Activated T-cell treated with anti-CD3 and anti-CD28 coated beads for 24 hours (primary cell): Measurements from ENCODE around the gene TCAIM.
"Not testable (repeated sequence)": the region's sequence is repeated elsewhere in the genome, so short reads cannot be mapped to it uniquely, and the experiment has no call there.

Experiments used
- DNase-seq: peaks from one replicate; pipeline ENCODE4 v3.0.0-alpha.2; 2020; ENCODE audit warnings: low read depth

The TCAIM gene

GRCh38 chr3:44415421-44415820, 76.9 kb downstream of the TCAIM start:
- DNase-seq, result no peak

- DNase-seq, result no peak
Observed at GRCh38 chr3:44416031-44417030, 77.8 kb downstream of the TCAIM start.

- not testable (repeated sequence) for DNase-seq
Observed at GRCh38 chr3:44418118-44418517, 79.6 kb downstream of the TCAIM start.

- no peak for DNase-seq
Observed at GRCh38 chr3:44418549-44418948, 80.0 kb downstream of the TCAIM start.

- DNase-seq, result no peak
Observed at GRCh38 chr3:44419116-44419922, 80.8 kb downstream of the TCAIM start.

GRCh38 chr3:44419923-44420650, 81.5 kb downstream of the TCAIM start:
- DNase-seq, result no peak

- no peak for DNase-seq
Observed at GRCh38 chr3:44420676-44421075, 82.1 kb downstream of the TCAIM start.

- DNase-seq, result no peak
Observed at GRCh38 chr3:44421280-44421679, 82.7 kb downstream of the TCAIM start.

- DNase-seq, result no peak
Observed at GRCh38 chr3:44424758-44425157, 86.2 kb downstream of the TCAIM start.

- no peak for DNase-seq
Observed at GRCh38 chr3:44427683-44428082, 89.1 kb downstream of the TCAIM start.

GRCh38 chr3:44428910-44429309, 90.3 kb downstream of the TCAIM start:
- DNase-seq, result no peak

GRCh38 chr3:44429459-44429858, 90.9 kb downstream of the TCAIM start:
- DNase-seq, result no peak

GRCh38 chr3:44430466-44430865, 91.9 kb downstream of the TCAIM start:
- no peak for DNase-seq

- no peak for DNase-seq
Observed at GRCh38 chr3:44434834-44435510, 96.4 kb downstream of the TCAIM start.

GRCh38 chr3:44436181-44436580, 97.6 kb downstream of the TCAIM start:
- no peak for DNase-seq

- no peak for DNase-seq
Observed at GRCh38 chr3:44437800-44438199, 99.2 kb downstream of the TCAIM start.

GRCh38 chr3:44439499-44440295, 101.1 kb downstream of the TCAIM start:
- DNase-seq, result peak; percentile 56

- peak; percentile 2 for DNase-seq
Observed at GRCh38 chr3:44442596-44443309, 104.2 kb downstream of the TCAIM start.

GRCh38 chr3:44444437-44444836, 105.9 kb downstream of the TCAIM start:
- no peak for DNase-seq
